IMR-90 (cell line): ENCODE results near the gene CD28. TPM values are rescaled to one million over a fixed set of nuclear protein-coding genes. Genes with fewer than 3 reads are reported as not detected.

Source experiments
- ATAC-seq: fragments of 200-7000 bp; cut with Tn5 transposase; 2 replicates; pipeline ENCODE4 v1.9.1; 2020; ENCODE audit warnings: low read depth, mild to moderate bottlenecking, moderate library complexity
- BruUV-seq: library from RNA; stranded (reverse); fragments of 400-500 nt; replicated peaks from 2 replicates; lab custom pipeline; 2021; lab: Mats Ljungman, UMichigan
- CTCF ChIA-PET: fragments of 300-600 bp; formaldehyde crosslinking; extraction: SDS; loops from one replicate; lab custom pipeline; 2021; ENCODE audit warnings: antibody characterized with exemption; lab: Yijun Ruan, JAX
- POLR2A ChIA-PET: fragments of 300-600 bp; sonication (Branson Sonifier 250); formaldehyde crosslinking; loops from one replicate; lab custom pipeline; 2022; ENCODE audit warnings: antibody characterized with exemption; ENCODE audit not compliant: unreplicated experiment; lab: Charles Lee
- DNase-seq: peaks from one replicate; pipeline ENCODE4 v3.0.0; 2013
- H2AFZ ChIP-seq: replicated peaks from 2 replicates; pipeline ENCODE3; 2013; ENCODE audit warnings: low read length, mild to moderate bottlenecking; ENCODE audit not compliant: poor library complexity
- H2AK5ac ChIP-seq: 2 replicates; pipeline ENCODE4 v1.6.1; 2013; ENCODE audit warnings: low read depth, low read length, inconsistent platforms
- H2AK9ac ChIP-seq: replicated peaks from 2 replicates; pipeline ENCODE3; 2013; ENCODE audit warnings: mild to moderate bottlenecking, low read depth, low read length, moderate library complexity; ENCODE audit not compliant: poor library complexity
- H2BK120ac ChIP-seq: 2 replicates; pipeline ENCODE4 v1.6.1; 2013; ENCODE audit warnings: low read depth, low read length, inconsistent platforms
- H2BK15ac ChIP-seq: 3 replicates; pipeline ENCODE4 v1.6.1; 2013; ENCODE audit warnings: low read depth, low read length, inconsistent platforms
- H2BK20ac ChIP-seq: 2 replicates; pipeline ENCODE4 v1.6.1; 2013; ENCODE audit warnings: low read depth, mild to moderate bottlenecking, inconsistent platforms, low read length, moderate library complexity
- H2BK5ac ChIP-seq: 2 replicates; pipeline ENCODE4 v1.6.1; 2013; ENCODE audit warnings: mild to moderate bottlenecking, low read depth, low read length, inconsistent platforms; ENCODE audit not compliant: poor library complexity, severe bottlenecking
- H3K14ac ChIP-seq: replicated peaks from 2 replicates; pipeline ENCODE4 v1.6.1; 2013; ENCODE audit warnings: low read depth, low read length, inconsistent platforms
- H3K18ac ChIP-seq: 2 replicates; pipeline ENCODE4 v1.6.1; 2013; ENCODE audit warnings: low read depth, low read length, control low read depth
- H3K23ac ChIP-seq: 2 replicates; pipeline ENCODE4 v1.6.1; 2013; ENCODE audit warnings: low read depth, low read length, inconsistent platforms
- H3K27ac ChIP-seq: 2 replicates; pipeline ENCODE4 v1.5.1; 2013; ENCODE audit warnings: mild to moderate bottlenecking, control low read depth, low read length; ENCODE audit not compliant: insufficient read depth
- H3K27me3 ChIP-seq: 2 replicates; pipeline ENCODE4 v1.6.1; 2013; ENCODE audit warnings: low read length; ENCODE audit not compliant: control insufficient read depth, insufficient read depth
- H3K36me3 ChIP-seq: 2 replicates; pipeline ENCODE4 v1.6.1; 2013; ENCODE audit warnings: low read length, mixed read lengths; ENCODE audit not compliant: control insufficient read depth, insufficient read depth
- H3K4ac ChIP-seq: 2 replicates; pipeline ENCODE4 v1.6.1; 2013; ENCODE audit warnings: low read depth, low read length, inconsistent platforms
- H3K4me1 ChIP-seq: 2 replicates; pipeline ENCODE4 v1.6.1; 2013; ENCODE audit warnings: low read length, mixed read lengths; ENCODE audit not compliant: control insufficient read depth, insufficient read depth
- H3K4me2 ChIP-seq: 2 replicates; pipeline ENCODE4 v1.6.1; 2013; ENCODE audit warnings: low read depth, mild to moderate bottlenecking, control low read depth, low read length, moderate library complexity
- H3K4me3 ChIP-seq: 2 replicates; pipeline ENCODE4 v1.5.1; 2013; ENCODE audit warnings: low read depth, mild to moderate bottlenecking, control low read depth, low read length, moderate library complexity; ENCODE audit not compliant: insufficient read depth
- H3K56ac ChIP-seq: 2 replicates; pipeline ENCODE4 v1.6.1; 2013; ENCODE audit warnings: low read length, inconsistent platforms; ENCODE audit not compliant: insufficient read depth; ENCODE audit errors: extremely low read depth
- H3K79me1 ChIP-seq, 2 experiments: 2 replicates each; pipeline ENCODE4 v1.6.1; 2013; ENCODE audit warnings: low read length in 2 of 2, inconsistent platforms in 1 of 2, low read depth in 1 of 2
- H3K9ac ChIP-seq: 2 replicates; pipeline ENCODE4 v1.6.1; 2013; ENCODE audit warnings: low read depth, low read length, control low read depth
- H3K9me1 ChIP-seq: 2 replicates; pipeline ENCODE4 v1.6.1; 2013; ENCODE audit warnings: low read length, inconsistent platforms; ENCODE audit not compliant: insufficient read depth
- H3K9me3 ChIP-seq: 2 replicates; pipeline ENCODE4 v1.6.1; 2013; ENCODE audit warnings: low read length; ENCODE audit not compliant: control insufficient read depth, insufficient read depth
- H4K20me1 ChIP-seq: 2 replicates; pipeline ENCODE4 v1.6.1; 2013; ENCODE audit warnings: low read length, inconsistent platforms; ENCODE audit not compliant: insufficient read depth
- H4K5ac ChIP-seq: 2 replicates; pipeline ENCODE4 v1.6.1; 2013; ENCODE audit warnings: mild to moderate bottlenecking, low read depth, low read length, control low read depth
- H4K8ac ChIP-seq, 2 experiments: 2 replicates each; pipeline ENCODE4 v1.6.1; 2013; ENCODE audit warnings: low read depth in 2 of 2, low read length in 2 of 2, control low read depth in 1 of 2, inconsistent platforms in 1 of 2
- H4K91ac ChIP-seq: 2 replicates; pipeline ENCODE4 v1.6.1; 2013; ENCODE audit warnings: low read depth, low read length, inconsistent platforms; ENCODE audit not compliant: insufficient read depth
- BHLHE40 ChIP-seq: fragments of 150-350 bp; IDR thresholded peaks from 2 replicates; pipeline ENCODE4 v1.6.1; 2016; ENCODE audit warnings: mild to moderate bottlenecking, low read depth, low read length
- CEBPB ChIP-seq: IDR thresholded peaks from 2 replicates; pipeline ENCODE4 v1.6.1; 2012; ENCODE audit warnings: low read depth, low read length, improper control_type of control experiment
- MAFK ChIP-seq: IDR thresholded peaks from 2 replicates; pipeline ENCODE4 v1.6.1; 2012; ENCODE audit warnings: low read depth, low read length, improper control_type of control experiment
- MAZ ChIP-seq: IDR thresholded peaks from 2 replicates; pipeline ENCODE4 v1.6.1; 2012; ENCODE audit warnings: low read depth, mild to moderate bottlenecking, low read length, improper control_type of control experiment, moderate library complexity, borderline replicate concordance
- MXI1 ChIP-seq: IDR thresholded peaks from 2 replicates; pipeline ENCODE4 v1.6.1; 2012; ENCODE audit warnings: low read depth, mild to moderate bottlenecking, low read length, moderate library complexity, borderline replicate concordance
- POLR2A ChIP-seq: IDR thresholded peaks from 2 replicates; pipeline ENCODE4 v1.6.1; 2012; ENCODE audit warnings: mild to moderate bottlenecking, low read depth, low read length
- RAD21 ChIP-seq: IDR thresholded peaks from 2 replicates; pipeline ENCODE4 v1.6.1; 2012; ENCODE audit warnings: low read length, improper control_type of control experiment
- RFX5 ChIP-seq: IDR thresholded peaks from 2 replicates; pipeline ENCODE4 v1.8.0; 2012; ENCODE audit warnings: low read depth, mild to moderate bottlenecking, low read length, moderate library complexity
- SMC3 ChIP-seq: fragments of 150-350 bp; IDR thresholded peaks from 2 replicates; pipeline ENCODE4 v1.6.1; 2016; ENCODE audit warnings: low read depth, mild to moderate bottlenecking, antibody characterized with exemption, low read length, moderate library complexity
- WGBS, 2 experiments: methylation state at CpG; one replicate each; pipeline versions ENCODE4 v1.1.5 to v1.1.7; 2013; ENCODE audit warnings: missing lambda C conversion rate in 2 of 2; ENCODE audit not compliant: insufficient read length in 1 of 2; ENCODE audit errors: extremely low coverage in 2 of 2; 5-methylcytosine and 5-hydroxymethylcytosine counted together
- dilution Hi-C: fragments of 300-500 bp; cut with HindIII; formaldehyde crosslinking; loops from one replicate; pipeline ENCODE4 v1.14.3; 2018; ENCODE audit warnings: low sequenced_read_pairs; ENCODE audit not compliant: unreplicated experiment
- in situ Hi-C: fragments of 300-500 bp; cut with MboI; formaldehyde crosslinking; loops from 3 replicates; pipeline ENCODE4 v1.14.3; 2019; ENCODE audit warnings: low sequenced_read_pairs, inconsistent platforms, mixed read lengths
- intact Hi-C: fragments of 100-400 bp; cut with micrococcal nuclease; formaldehyde crosslinking; loops from 2 replicates; pipeline ENCODE4 v1.10.0; 2022
- polyA plus RNA-seq, 3 experiments: library from polyadenylated mRNA; depleted of rRNA; stranded (reverse); fragments of >200 nt; gene quantifications; 2 replicates each; pipeline ENCODE4 v1.2.3, GENCODE V29; 2012; ENCODE audit warnings: low replicate concordance in 1 of 3
- total RNA-seq: library from RNA; depleted of rRNA; stranded (reverse); fragments of >200 nt; gene quantifications from 2 replicates; pipeline ENCODE4 v1.2.3, GENCODE V29; 2012
- TF ChIP-seq, protein P1 (sequence below): fragments of 150-350 bp; IDR thresholded peaks from 2 replicates; pipeline ENCODE4 v1.6.1; 2016; ENCODE audit warnings: low read depth, mild to moderate bottlenecking, low read length, moderate library complexity, borderline replicate concordance
- TF ChIP-seq, protein P2 (sequence below): fragments of 150-350 bp; IDR thresholded peaks from 2 replicates; pipeline ENCODE4 v1.6.1; 2017; ENCODE audit warnings: mild to moderate bottlenecking, antibody characterized with exemption, low read length, low read depth

CD28 gene
- total and polyA plus RNA-seq, 2 of the 4 experiments (the other 2 are of a cell fraction), result not detected

DNA sequence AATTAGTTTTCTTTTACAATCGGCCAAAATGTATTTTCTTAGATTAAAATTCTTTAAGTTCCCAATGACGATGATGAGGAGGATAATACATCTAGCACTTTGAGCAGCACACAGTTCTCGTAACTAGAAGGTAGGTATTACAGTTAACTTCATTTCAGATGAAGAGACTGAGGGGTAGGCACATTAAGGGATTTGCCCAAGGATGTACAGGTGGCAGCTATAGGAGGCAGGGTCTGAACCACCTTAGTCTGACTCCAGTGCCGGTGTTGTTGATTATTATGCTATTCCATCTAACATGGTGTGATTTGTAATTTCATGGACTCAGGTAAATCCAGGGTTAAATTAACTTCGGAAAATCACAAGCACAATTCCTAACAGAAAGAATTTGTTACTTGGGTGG lies 1.1 kb downstream of the CD28 start:
- ATAC-seq, result no peak
- Histone ChIP-seq H3K56ac (no peak overlapping the region), H3K36me3 (no peaks in the 10 kb centered on the region), H3K27me3 (peaks cover 1% of the 10 kb centered on the region), H3K4me3 (no peak overlapping the region), H3K27ac (no peak overlapping the region), H2BK120ac (no peak overlapping the region), H4K91ac (no peak overlapping the region), H2AFZ (no peak overlapping the region), H3K9ac (no peak overlapping the region), H3K4ac (no peak overlapping the region), H2AK5ac (no peak overlapping the region), H2BK5ac (no peak overlapping the region), H4K20me1 (no peaks in the 10 kb centered on the region), H4K5ac (no peak overlapping the region), H2BK20ac (no peak overlapping the region), H3K79me1 (no peaks in the 10 kb centered on the region), H3K9me3 (no peaks in the 10 kb centered on the region), H3K4me1 (no peaks in the 10 kb centered on the region), H2BK15ac (no peak overlapping the region), H3K14ac (no peak overlapping the region; the same call in 1 of the 2 replicates), H3K18ac (no peak overlapping the region), H3K4me2 (no peak overlapping the region), H3K9me1 (no peaks in the 10 kb centered on the region), H4K8ac (no peak overlapping the region), H3K23ac (no peak overlapping the region), H2AK9ac (no peak overlapping the region)
- dilution Hi-C loops (no loop called here), intact Hi-C loops (no loop called here), in situ Hi-C loops (no loop called here)
- DNase-seq, result no peak
- BruUV-seq, result no TSS peak
- TF ChIP-seq, protein P1, sequence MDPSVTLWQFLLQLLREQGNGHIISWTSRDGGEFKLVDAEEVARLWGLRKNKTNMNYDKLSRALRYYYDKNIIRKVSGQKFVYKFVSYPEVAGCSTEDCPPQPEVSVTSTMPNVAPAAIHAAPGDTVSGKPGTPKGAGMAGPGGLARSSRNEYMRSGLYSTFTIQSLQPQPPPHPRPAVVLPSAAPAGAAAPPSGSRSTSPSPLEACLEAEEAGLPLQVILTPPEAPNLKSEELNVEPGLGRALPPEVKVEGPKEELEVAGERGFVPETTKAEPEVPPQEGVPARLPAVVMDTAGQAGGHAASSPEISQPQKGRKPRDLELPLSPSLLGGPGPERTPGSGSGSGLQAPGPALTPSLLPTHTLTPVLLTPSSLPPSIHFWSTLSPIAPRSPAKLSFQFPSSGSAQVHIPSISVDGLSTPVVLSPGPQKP, result no peak
- TF ChIP-seq RFX5 (no peak), RAD21 (no peak), BHLHE40 (no peak), CEBPB (no peak), MAFK (no peak), SMC3 (no peak), MXI1 (no peak), MAZ (no peak), POLR2A (no peak)
- TF ChIP-seq, protein P2, sequence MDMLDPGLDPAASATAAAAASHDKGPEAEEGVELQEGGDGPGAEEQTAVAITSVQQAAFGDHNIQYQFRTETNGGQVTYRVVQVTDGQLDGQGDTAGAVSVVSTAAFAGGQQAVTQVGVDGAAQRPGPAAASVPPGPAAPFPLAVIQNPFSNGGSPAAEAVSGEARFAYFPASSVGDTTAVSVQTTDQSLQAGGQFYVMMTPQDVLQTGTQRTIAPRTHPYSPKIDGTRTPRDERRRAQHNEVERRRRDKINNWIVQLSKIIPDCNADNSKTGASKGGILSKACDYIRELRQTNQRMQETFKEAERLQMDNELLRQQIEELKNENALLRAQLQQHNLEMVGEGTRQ, result no peak
- no CpG with 5 or more reads among the region's 5 CpGs for WGBS, 2 experiments
- POLR2A ChIA-PET, result no interaction called here
- CTCF ChIA-PET, result no interaction called here
